ENCODE measurements around the gene ZBTB16.

ZBTB16 gene

DNA sequence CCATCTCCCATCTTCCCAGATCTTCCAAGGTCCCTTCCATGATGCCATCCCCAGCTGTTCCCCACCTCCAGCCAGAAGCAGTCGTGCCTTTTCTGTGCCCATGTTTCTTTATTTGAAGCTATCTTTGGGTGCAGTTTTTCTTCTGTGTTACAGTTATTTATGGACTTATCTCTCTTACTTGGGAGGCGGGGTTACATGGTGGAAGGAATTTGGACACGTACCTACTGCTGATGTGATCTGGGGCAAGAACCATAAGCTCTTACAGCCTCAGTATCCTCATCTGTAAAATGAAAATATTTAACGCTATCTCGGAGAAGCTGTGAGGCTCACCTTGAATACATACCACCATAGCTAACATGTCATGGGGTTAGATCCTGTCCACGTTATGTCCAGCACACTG lies 98.9 kb downstream of the ZBTB16 start:
- DNase-seq: no peak

DNA sequence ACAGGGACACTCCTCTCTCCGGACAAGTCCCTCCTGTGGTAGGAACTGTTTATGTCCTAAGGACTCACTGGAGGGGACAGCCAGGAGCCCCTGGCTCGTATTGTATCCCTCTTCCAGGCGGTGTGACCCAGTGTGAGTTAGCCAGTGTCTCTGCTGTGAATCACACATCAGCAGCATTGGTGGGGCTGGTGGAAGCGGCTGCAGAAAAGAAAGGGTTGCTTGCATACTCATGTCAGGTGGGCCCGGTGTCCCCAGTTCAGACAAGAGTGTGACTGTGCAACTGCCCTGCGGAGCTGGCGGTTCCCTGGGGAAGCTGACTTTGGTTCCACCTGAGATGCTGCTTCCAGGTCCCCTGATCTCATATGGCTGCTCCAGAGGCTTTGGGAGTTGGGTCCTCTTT lies 99.4 kb downstream of the ZBTB16 start:
- DNase-seq: peak; percentile 30

DNA sequence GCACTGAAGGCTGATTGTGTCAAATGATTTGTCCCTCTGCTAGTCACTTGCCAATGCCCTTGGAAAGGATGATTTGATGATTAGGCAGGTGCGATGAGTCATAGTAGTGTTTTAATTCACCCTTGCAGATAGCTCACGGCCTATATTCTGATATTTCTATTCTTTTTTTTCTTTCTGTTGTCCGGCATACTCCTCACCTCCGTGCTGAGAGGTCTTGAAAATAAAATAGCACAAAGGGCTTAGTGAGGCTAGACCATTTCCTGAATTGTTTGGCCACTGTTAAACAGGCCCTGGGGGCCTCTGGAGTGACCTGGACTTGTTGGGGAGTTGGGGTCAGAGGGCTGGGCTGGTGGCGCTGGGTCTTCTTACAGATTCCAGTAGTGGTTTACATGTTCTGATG lies 99.8 kb downstream of the ZBTB16 start:
- DNase-seq: no peak

DNA sequence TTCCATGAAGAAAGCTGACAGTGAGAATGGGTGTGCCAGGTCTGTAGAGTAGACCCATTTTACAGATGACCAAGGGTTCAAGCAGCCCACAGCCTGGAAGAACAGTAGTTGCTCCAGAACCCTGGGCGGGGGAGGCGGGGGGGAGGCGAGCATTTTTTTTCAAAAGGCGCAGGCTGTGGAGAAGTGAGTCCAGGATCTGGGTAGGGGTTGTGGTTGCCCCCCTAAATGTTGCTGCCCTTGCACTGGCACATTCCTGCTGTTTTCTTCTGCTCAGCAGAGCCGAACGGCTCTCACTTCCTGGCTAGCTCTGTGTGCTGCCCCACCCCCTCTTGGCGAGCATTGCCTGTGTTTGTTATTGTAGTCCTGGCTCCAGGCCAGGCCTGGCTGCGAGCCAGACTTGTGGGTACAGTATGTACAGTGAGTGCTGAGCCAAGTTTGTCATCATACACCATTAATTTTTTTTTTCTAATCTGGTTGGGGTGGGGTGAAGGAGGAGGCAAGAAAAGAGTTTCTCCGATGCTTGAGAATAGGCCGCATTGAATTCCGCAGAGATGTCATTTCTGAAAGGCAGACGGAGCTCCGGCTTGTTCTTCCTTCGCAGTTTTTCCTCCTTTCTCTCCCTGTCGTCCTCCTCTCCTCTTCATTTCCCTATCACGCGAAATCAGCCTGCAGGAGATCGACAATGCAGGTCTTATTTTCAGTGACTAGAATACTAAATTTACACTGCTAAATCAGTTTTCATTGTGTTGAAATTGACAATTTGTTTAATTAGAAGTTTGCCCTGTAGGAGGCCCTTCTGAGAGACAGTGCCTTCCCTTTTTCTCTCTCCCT lies 100.5 kb downstream of the ZBTB16 start:
- peak; percentile 97 for DNase-seq

DNA sequence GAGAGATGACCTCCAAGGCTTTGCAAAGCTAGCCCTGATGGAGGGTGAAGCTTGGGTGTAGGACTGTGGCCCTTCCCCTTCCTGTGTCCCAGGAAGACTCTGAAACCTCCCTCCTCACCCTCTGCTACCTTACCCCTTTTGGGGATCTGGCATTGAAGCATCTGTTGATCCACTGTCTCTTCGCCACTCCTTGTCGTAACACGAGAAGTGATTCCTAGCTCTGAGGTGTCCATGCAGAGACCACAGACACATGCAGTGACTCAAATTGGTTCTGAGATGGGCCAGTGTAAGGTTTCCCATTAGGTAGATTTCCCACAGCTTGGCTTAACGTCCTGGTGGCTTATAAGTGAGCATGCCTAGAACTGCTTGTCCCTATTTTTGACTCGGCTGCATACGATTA lies 101.4 kb downstream of the ZBTB16 start:
- DNase-seq: no peak

DNA sequence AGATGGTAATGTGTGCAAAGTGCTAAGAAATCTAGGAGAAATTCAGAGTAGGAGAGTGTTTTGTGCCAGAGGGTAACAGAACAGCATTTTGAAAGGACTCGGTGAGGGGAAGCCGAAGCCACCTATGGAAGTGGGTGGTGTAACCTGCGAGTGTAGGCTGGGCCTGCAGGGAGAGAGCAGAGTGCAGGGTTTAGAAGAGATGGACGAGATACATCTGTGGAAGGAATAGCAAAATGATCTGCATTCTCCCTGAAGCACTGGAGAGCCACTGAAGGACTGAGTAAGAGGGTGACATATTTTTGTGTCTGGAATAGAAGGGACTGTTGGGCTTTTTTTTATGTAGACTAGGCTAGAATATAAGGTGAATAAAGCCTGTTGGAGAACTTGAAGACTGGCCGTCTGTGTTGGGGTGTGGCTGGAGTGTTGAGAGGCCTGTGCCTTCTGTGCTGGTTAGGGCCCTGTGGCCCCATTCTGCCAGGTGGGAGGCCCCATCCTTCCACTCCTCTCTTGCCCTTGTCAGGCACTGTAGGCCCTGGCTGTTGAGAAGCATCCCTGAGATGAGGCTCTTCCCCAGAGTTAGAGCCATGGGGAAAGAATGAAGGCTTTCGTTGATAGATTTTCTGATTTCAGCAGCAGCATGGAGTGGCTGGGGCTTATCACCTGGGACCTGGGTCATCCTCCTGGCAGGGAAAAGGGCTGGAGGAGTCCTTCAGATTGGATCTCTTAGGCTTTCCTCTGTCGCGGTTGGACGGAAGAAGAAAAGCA lies 102.2 kb downstream of the ZBTB16 start:
- no peak for DNase-seq

DNA sequence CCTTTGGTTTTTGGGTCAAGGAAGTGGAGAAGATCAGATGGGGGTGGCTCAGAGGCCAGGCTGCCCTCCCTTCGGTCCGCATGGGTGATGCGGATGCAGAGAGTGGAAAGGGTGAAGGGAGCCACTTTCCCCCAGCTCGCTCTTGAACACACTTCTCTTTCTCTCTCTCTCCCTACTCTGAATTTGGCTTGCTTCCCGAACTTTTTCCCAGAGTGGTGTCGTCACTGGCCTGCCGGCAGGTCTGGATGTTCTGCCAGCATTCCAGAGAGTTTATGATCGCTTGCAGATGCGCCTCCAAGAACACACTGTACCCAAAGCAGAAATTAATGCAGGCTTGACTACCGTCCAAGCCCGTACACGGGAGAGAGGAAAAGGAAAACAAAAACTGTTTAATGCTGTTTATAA lies 103.2 kb downstream of the ZBTB16 start:
- DNase-seq: no peak

DNA sequence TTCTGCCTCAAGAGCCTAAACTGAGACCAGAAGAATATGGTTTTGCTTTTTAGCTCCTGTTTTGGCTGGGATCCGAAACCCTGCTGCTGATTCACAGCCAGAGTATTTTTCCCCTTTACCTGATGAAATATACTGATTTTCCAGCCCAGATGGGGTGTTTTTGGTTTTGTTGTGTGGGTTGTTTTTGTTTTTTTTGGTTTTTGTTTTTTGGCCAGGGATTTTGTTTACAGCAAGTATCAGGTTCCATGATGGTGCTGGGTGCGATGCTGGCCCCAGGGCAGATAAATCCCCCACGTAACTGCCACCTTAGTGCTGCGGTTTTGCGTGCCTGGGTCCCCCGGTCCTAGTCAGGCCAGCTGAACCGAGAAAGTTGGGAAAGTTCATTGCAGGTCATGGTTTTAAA lies 103.7 kb downstream of the ZBTB16 start:
- no peak for DNase-seq

DNA sequence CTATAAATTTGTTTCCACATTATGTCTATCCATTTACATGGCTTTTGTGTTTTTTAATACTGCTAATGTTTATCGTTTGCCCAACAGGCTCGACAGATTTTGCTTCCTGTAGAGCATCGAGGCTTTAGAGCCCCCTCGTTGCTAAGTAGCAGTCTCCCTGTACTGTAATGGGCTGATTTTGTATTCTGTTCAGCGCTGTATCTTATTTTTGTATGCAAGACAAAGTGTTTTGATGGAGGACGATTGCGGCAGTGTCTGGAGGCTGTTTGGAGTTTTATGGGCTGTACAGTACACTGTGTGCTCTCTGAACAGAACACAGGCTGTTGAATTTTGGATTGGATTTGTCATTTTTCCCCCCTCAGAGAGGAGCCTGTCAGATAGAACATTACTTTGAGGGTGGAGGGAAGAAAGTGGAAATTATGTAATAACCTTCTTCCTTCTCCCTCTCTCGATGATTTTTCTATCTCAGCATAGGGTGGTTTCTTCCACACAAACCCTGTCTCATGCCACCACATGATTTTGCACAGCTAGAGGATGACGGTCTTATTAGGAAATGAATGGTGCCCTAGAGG lies 104.4 kb downstream of the ZBTB16 start:
- DNase-seq: no peak

DNA sequence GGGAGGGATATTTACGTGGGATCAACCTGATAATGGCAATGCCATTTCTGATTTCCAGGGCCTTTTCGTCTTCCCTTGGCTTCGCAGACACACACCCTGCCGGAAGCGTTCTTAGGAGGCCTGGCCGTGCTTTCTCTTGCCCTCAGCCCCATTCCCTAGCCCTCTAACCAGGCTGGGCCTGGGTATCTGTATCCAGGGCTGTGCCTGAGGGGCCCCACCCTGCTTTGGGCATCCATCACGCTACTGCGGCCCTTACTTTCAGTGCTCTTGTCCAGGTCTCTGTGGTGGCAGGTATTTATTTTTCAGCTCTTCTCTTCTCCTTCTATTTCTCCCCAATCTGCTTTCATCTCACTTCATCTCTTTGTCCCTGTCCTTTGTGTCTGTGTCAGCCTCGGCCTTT lies 105.0 kb downstream of the ZBTB16 start:
- no peak for DNase-seq

DNA sequence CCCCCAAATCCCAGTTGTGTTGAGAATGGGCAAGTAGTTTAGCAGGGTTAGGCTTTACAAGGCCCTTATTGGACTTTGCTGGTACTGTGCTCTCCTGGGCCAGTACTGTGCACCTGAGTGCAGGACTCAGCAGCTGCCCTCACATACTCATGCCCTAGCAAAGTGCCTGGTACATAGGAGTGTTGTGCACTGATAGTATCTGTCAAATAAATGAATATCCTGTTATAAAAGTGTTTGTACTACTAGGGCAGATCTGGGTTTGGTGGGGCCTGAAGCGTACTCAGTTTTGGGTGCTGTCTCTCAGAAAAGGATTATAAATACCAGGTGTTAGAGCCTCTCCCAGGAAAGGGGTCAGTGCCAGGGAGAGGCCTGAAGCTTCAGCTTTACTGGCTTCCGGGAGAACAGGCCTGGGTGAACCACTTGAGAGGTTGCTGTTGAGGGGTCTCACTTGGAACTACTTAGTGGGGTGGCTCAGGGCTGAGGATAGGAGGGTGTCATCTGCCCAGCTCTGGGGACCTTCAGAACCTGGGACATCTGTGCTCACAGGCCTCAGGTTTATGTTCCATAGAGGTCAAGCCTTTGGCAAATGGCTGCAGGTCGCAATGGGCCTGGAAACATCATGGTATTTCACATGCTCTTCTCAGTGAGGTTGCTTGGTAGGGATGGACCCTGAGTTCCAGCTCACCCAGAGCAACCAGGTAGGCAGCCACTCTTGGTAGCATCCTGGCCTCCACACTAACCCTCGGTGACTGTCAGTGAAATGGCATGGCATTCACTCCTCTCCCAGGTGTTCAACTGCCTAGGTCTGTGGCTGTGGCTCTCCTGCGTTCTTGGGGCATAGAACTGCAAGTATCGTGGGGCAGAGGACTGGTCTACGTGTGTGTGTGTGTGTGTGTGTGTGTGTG lies 106.1 kb downstream of the ZBTB16 start:
- no peak for DNase-seq

DNA sequence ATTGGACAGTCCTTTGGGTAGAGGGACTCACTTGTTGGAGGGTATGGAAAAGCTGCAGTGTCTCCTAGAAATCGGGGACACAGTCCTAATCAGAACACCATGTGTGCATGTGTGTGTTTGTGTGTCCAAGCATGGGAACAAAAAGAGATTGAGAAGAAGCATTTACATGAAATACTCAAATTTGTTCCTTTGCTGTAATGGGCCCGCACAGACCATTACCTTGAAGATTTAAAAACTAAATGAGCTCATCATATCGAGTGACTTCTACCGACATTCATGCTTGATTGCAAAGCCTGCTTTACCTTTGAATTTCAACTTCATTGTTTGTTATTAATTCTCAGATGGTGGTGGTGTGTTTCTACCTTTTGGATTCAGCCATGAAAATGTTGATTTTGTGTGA lies 106.9 kb downstream of the ZBTB16 start:
- no peak for DNase-seq

DNA sequence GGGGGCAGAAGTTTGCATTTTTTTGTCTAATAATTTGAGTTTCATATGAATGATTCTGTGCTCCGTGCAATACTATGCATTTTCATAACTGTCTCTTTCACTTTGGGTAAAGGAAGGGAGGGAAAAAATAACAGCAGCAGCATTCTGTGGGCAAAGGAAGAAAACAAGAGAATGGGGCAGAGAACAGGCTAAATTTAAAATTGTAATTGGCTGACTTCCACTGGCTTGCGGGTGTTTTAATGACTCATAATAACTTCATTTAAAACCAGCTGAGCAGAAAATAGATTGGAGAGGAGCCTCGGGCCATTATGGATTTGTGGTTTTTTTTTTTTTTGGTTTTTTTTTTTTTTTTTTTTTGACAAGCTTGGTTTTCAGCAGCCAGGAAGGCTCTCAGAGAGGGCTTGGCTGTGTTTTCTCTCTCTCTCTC lies 107.4 kb downstream of the ZBTB16 start:
- DNase-seq: no peak

DNA sequence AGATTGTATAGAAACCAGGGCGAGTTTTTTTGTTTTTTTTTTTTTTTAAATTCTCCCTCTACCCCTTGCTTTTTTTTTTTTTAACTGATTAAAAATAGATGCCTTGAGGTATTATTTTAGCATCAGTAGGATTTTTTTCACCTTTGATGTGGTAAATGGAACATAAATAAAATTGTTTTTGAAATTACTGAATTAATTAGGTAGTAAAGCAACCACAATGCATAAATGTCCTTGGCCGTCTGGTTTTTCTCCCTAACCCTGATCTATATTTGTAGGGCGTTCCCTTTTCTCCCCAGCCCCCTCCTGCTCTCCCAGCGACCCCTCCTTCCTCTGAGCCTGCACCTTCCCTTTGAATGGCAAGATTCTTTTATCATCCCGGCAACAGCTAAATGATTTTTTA lies 107.8 kb downstream of the ZBTB16 start:
- DNase-seq: no peak

DNA sequence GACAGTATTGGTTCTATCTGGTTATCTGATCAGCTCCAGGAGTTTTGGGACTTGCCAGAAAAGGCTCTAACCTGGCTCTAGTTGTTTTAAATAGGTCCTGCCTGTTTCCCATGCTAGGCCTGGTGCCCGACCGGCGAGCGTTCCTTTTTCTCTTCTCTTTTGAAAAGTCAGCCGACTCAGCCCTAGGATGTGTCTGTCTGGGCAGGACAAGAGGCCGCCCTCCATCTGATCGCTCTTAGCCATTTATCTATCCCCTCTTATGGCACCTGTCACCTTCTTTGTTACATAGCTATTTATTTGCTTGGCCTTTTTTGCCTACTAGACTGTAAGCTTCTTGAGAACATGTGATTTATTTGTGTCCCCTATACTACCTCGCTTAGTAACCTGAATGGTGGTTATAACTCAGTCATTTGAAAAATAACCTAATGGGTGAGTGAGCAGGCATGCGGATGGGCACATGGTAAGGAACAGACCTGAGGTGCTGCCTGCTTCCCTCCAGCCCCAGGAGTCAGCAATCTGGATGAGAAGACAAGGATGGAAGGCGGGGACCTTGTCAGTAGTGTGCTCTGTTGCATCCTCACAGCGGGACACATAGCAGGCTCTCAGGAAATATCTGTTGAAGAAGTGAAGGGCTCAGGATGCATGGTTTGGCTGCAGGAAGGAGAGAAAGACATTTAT lies 108.4 kb downstream of the ZBTB16 start:
- no peak for DNase-seq

DNA sequence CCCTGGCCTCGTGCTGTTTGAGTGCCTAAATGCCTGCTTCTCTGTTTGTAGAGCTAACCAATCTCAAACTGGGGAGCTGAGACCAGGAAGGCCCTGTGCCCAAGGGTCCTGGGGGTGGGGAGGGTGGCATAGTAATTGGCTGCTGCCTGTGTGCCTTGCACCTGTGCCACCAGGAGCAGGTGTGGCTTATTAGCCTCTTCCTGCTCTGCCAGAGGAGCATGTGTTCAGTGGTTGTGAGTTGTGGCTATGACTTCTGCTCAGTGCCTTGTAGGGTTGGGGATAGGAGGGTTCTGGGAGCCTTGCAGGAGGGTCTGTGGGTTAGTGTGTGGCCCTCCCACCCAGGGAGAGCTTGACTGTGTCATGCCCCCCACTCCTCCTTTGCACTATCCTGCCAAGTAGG lies 109.2 kb downstream of the ZBTB16 start:
- DNase-seq: no peak

DNA sequence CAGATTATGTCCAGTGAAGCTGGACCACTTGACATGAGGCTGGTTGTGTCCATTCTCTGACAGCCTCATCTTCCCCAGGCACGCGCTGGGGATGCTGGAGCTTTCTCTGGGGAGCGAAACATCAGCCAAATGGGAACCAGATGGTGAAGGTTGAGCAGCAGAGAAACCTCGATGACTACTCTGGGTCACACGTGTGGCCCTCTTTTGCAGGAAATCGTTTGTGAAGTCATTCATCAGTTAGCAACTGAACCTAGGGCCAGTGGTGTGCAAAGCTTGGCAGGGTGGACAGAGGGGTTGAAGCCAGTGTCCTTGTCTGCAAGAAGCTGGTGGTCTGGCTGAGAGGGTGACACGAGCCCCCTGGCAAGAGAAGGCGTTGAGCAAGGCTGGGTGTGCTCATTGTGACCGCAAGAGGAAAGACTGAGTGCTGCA lies 109.8 kb downstream of the ZBTB16 start:
- DNase-seq: no peak

DNA sequence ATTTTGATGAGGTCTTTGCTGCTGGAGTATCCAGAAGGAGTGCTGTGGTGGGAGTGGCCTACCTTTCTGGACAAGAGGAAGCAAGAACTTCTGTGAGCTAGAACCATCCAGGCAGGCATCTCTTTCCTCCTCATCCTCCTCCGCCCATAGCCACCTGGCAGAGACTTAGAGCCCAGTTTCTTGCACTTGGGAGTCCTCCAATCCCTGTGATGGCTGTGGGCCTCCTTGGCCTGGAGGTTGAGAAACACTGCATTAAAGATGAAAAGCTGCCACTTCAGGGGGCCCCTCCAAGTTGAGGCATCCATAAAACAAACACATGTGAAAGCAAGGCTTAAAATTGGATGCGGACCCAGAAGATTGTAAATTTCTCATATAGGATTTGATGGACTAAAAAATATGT lies 110.3 kb downstream of the ZBTB16 start:
- no peak for DNase-seq

DNA sequence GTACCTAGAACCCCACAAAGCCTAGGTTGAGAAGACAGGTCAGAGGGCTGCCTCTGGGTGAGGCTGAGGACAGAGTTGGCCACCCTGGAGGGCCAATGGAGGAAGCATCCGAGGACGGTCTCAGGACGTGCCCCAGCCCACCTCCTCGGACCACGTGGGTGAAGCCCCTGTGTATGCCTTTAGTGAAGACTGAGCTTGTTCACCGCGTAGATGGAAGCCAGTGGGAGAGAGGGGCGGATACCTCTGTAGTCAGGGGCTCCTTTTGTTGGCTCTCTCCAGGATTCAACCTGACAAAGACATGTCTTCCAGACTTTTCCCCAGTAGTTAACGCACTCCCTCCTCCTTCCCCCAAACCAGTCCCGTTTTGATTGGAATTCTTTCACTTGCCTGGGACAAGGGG lies 110.7 kb downstream of the ZBTB16 start:
- DNase-seq: no peak

DNA sequence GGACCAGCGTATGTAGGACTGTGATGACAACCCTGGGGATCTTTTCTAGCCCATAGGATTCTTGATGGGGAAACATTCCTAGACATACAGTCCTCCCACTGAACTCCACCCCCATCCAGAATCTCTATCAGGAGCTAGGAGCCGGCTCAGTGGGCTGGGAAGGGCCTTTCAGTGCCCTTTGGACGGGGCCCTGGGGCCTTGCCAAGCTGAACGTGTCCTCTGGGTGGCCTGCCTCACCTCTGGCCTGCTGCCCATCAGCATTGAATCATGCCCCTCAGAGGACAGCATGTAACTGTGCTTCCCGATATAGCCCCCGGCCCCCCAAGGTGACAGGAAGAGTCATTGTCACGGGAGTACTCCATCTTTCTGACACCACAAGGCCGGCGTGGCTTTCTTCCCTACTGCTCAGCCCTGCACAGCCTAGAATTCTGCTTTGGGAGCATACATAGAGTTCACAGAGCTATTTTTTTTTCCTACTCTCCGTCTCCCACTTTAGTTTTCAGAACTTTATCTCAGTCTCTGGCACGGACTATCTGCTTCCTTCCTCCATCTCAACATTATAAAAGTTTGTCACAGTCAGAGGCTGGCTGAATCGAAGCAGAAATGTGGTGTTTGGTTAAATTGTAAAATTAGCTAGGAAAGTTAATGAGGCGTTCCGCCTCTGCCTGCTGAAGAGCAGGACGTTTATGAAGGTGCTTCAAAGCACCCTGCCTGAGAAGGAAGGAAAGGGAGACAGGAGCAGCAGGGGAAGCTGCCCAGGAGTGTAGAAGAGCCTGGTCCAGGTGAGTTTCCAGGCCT lies 111.9 kb downstream of the ZBTB16 start:
- no peak for DNase-seq

DNA sequence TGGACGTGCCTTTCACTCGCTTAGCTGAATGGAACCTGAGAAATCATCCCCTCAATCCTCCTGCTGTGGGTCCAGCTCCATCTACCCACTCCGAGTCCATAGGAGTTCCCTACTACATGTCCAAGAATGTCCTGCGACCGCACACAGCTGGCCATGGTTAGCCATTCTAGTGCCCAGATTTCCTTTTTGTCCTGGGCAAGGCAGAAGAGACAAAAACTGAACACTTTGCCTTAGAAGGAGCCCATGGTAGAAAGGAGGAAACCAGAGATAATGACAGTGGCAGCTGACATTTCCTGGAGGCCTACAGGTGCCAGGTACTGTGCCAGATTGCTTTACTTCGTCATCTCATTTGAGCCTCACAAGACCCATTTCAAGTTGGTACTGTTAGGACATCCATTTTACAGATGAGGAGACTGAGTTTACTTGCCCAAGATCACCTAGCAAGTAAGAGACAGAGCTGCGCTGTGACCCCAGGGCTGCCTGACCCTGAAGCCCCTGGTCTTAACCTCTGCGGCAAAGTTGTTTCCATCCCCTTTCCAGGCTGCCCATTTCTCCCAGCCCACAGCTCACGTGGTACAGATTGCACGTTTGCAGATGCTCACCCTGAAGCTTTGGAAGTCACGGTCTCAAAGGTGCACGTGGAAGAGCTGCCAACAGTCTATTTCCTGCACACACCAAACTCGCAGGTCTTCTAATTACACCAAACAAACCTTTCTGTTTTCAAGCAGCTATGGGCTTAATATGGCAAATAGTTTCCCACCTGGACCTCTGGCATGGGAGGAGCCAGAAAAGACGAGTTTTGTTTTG lies 112.7 kb downstream of the ZBTB16 start:
- no peak for DNase-seq
